Pulmonary artery endothelial cell (primary cell): ENCODE measurements around the gene TNFRSF1A. TPM values are rescaled to one million over a fixed set of nuclear protein-coding genes. Genes with fewer than 3 reads are reported as not detected.

ENCODE experiments used
- DNase-seq: peaks from one replicate; pipeline ENCODE4 v3.0.0-alpha.2; 2011; ENCODE audit warnings: low read depth, low spot score
- total RNA-seq: library from RNA; depleted of rRNA; stranded (reverse); fragments of >200 nt; gene quantifications from 2 replicates; pipeline ENCODE4 v1.2.3, GENCODE V29; 2014

The TNFRSF1A gene
- 53.3 and 72.5 TPM in 2 replicates for total RNA-seq

DNA sequence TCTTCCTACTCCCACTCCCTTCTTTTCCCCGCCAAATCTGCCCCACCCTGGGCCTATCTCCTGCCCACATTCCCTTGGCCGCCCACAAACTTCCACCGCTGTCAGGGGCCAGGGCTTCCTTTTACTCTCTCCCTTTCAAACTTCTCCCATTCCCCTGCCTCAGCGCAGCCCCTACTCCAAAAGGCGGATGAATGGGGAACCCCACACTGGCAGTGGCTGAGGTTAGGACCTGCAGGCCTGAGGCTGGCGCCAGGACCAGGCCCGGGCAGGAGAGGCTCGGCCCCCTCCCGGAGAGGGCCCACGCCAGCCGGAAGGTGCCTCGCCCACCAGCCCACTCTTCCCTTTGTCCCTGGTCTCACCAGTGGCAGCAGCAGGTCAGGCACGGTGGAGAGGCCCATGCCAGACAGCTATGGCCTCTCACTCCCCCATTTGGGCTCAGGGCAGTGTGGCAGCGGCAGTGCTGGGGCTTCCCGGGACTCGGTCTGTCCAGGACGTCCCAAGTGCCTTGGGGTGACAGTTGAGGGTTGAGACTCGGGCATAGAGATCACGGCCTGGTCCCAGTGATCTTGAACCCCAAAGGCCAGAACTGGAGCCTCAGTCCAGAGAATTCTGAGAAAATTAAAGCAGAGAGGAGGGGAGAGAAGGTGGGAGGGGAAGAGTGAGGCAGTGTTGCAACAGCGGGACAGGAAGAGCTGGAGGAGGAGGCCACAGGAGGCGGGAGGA lies at the start of gene TNFRSF1A:
Gene TNFRSF1A, minus strand, starts transcription at position 660 of the 723 bp plus-strand sequence. Its CDS starts 262 bp downstream, at position 398.
- DNase-seq, result no peak

- DNase-seq, result no peak
Observed at GRCh38 chr12:6391013-6391412, 49.1 kb upstream of the TNFRSF1A start.

GRCh38 chr12:6390084-6390799 lies 48.4 kb upstream of the TNFRSF1A start:
- no peak for DNase-seq

DNA sequence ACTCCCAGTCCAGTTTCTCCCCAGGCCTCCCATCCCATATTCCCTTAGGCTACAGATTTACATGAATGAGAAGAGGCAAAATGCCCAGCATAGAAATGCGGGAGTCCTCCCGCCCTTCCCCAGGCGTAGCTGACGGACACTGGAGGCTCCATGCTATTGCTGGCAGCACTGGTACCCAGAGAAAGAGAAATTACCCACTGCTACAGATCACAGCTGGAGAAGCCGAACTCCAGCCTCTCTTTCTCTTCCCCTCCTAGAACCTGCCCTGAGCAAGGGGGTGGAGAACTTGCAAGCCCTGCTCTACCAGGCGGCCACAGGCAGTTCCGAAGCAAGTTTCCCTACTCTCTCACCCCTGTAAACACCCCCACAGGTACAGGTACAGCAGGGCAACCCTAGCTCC lies 45.7 kb upstream of the TNFRSF1A start:
- no peak for DNase-seq

DNA sequence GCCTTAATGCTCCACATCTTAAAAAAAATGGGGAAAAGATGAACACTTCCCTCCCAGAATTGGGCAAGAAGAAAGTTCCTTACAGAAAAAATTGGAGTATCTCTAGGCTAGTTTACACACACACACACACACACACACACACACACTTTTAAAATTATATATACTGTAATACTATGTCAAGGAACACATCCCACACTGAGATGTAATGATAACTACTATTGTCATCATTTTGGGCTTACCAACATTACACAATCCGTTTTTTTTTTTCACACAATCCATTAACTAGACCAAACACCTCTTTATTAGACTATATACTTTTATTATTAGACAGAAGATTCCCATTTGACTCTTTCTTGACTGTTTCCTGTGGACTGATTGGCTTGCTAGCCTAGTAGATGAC lies 44.6 kb upstream of the TNFRSF1A start:
- DNase-seq, result no peak

DNA sequence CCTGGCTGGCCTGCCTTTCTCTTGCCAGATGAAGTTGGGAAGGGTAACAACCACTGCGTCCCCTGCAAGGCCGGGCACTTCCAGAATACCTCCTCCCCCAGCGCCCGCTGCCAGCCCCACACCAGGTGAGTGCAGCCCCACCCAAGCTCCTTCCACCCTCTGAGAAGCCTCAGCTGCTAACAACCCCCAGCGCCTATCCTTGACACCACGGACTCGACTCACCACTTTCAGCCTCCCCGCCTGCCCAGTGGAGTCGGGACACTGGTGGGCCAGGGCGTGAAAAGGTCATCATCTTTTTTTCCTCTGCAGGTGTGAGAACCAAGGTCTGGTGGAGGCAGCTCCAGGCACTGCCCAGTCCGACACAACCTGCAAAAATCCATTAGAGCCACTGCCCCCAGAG lies 44.2 kb upstream of the TNFRSF1A start:
- DNase-seq, result no peak

GRCh38 chr12:6384499-6385436 lies 42.9 kb upstream of the TNFRSF1A start:
- no peak for DNase-seq

DNA sequence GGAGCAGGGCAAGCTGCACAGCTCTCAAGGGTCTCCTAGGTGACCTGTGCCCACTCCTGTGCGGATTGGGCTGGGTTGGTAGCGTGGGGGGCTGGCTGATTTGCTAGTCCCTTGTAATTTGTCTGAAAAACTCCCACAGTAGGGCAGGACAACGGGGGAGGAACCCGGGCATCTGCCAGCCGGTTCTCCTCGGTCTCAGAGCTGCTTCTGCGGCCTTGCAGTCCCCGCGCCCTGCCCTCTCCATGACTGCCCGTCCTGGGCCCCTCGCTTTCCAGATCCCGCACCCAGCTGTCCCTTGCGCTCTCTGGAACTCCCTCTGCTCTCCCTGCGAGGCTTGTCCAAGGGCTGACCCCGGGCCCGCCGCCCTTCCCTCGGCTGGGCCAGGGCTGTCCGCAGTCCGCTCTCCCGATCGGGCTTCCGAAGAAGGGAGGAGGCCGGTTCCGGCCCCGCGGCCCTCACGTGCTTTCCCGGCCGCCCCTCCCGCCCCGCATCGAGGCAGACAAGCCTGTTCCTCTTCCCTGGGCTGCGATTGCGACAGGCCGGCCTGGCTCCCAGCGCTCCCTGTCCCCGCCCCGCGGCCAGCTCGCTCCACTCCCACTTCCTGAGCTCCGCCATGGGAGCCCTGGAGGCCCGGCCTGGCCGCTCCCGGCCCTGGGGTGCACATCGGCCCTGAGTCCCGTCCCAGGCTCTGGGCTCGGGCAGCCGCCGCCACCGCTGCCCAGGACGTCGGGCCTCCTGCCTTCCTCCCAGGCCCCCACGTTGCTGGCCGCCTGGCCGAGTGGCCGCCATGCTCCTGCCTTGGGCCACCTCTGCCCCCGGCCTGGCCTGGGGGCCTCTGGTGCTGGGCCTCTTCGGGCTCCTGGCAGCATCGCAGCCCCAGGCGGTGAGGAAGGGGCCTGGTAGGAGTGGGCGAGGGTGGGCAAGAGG lies 42.0 kb upstream of the TNFRSF1A start, which contains the start of gene LTBR:
Gene LTBR, plus strand, starts transcription at position 591 of the 927 bp plus-strand sequence. Its CDS starts 197 bp downstream, at position 788.
- DNase-seq, result peak; percentile 66

- no peak for DNase-seq
Observed at GRCh38 chr12:6382982-6383381, 41.1 kb upstream of the TNFRSF1A start.

- DNase-seq, result no peak
Observed at GRCh38 chr12:6382371-6382770, 40.5 kb upstream of the TNFRSF1A start.

DNA sequence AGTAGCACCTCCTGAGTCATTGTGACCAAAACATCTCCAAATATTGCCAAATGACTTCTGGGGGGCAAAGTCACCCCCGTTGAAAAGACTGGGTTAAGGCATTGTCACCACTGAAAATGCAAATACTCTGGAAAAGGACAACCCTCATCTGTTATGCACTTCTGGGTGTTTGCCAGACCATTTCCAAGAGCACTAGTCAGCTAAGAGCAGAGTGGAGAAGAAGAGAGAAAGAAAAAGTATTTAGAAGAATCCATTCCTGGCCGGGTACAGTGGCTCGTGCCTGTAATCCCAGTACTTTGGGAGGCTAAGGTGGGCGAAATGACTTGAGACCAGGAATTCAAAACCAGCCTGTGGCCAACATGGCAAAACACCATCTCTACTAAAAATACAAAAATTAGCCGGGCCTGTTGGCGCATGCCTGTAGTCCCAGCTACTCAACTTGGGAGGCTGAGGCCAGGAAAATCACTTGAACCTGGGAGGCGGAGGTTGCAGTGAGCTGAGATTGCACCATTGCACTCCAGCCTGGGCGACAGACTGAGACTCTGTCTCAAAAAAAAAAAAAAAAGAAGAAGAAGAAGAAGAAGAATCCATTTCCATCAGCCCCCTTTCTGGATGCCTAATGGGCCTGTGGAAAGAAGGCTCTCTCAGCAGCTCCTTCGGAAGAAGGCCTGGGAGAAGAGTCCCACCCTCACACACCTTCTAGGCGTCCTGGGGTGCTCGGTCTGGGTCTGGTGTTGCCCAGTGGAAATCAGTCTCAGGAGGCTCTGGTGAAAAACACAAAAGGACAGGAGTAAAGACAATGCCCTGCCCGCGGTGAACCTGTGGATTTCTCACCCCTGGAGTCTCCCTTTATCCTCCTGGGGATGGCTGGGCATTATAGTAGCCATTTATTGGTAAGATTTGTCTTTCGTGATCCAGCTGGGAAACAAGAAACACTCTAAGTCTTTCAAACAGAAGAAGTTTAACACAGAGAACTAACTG lies 38.6 kb upstream of the TNFRSF1A start:
- no peak for DNase-seq

DNA sequence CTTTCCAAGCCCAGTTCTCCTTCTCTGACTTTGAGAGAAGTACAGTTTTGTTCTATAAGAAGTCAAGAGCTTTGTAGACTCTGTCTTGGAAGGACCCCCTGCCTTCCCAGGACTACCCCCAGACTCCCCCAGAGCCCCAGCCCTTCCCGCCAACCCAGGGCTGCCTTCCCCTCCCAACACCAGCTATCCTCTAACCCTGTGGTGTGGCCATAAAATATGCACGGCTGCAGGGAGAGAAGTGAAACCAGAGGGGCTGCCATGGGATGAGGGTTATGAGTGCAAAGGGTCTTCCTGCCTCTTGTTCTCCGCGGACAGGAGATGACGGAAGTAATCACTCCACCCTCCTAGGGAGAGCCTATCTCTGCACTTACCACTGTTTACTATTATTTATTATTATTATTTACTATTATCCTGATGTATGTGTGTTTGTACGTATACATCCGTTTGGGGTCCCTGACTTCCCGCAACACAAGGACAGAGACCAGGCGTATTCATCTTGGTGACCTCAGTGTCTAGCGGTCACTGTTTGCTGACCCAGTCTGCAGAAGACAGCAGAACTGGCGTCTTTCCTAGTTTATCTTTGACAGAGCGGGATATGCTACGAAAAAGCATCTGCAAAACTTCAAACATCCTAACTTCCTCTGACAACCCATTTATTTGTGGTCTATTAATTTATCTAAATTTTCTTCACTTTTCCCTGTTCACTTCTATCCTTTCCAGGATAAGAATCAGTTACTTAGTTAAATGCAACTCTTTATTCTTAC lies 37.0 kb upstream of the TNFRSF1A start:
- no peak for DNase-seq

DNA sequence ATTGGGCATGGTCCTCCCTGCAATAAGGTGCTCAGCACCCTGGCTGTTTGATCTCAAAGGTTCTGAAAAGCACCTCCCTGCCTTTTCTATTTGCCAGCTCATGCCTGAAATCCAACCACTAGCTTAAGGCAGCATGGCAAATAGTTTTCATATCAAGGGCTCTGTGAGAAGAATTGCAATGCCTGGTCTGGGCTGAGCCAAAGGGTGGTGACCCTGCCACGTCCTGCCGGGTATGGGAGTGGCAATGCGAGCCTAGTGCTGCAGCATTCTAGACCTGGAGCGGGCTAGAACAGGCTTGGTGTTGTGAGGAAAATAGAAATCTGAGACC lies 35.8 kb upstream of the TNFRSF1A start:
- DNase-seq, result no peak

DNA sequence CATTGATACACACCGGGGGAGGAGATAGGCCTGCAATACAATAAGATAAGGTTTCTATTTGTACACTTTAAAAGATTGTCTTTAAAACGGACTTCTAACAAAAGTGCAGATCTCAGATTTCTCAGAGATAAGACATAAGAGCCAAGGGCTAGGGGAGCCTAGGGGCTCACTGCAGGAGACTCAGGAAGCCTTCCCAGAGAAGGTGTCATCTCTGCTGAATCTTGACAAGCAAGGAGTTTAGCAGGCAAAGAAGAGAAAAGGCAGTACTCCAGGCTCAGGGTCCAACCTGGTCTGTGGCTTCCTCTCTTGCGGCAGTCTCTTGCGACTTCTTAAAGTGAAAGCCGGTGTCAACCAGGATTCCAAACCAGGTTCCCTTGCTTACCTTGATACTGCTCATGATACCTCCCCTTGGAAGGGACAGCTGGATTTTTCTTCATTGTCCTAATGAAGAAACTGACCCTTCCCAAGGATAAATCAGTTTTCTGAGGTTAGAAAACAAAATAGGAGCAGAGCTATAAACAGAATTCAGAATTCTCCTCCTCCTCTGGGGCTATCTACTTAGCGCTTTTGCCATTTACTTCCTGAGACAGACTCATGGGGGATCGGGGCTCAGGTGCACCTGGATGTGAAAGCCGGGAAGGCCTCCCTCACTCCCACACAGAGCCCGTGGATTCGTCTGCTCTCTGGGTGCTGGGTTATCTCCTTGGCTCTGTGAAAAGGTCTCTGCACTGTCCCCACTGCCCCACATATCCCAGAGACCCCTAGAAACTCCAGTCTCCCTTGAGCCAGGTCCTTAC lies 35.2 kb upstream of the TNFRSF1A start:
- no peak for DNase-seq

GRCh38 chr12:6376079-6376869 lies 34.4 kb upstream of the TNFRSF1A start:
- DNase-seq, result no peak

DNA sequence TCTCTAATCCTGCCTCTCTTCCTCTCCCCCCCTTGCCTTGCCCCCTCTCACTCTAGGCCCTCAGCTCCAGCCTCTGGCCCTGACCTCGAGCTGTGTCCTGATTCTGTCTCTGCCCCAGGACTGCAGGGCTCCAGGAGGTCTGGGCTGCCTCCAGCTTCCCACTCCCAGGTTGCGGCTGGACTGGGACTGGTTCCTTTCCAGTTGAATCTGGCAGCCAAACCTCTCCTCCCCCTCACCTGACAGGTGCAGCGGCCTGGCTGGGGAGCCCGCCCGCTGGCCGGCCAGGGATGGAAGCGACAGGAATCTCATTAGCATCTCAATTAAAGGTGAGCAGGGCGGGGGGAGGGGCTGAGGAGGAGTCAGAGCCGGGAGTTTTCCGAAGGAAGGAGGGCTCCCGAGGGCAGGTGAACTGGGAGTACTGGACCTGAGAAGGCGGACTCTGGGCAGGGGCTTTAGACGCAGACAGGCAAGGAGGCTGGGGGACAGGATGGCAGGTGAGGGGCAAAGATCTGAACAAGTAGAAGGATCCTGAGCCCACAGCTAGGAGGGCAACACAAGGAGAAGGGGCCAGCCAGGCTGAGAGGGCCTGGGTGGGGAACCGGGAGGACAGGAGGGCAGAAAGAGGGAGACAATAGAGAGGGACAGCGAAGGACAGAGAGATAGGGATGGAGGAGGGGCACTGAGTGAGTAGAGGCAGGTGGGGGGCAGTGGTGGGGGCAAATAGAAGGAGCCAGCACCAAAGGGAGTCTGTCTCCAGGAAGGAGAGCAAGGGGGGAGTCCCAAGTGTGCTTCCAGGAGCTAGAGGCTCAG lies 33.6 kb upstream of the TNFRSF1A start, which contains the start of gene SCNN1A:
Gene SCNN1A, minus strand, starts transcription at position 295 of the 810 bp plus-strand sequence. CDS start 780 bp downstream, outside the sequence.
- no peak for DNase-seq
